NB4 (cell line): Measurements from ENCODE around the gene OLR1.
A peak's percentile ranks its signal among the peaks of the same experiment; 100 is the strongest.

Experiments
- DNase-seq: peaks from one replicate; pipeline ENCODE4 v3.0.0; 2010; ENCODE audit warnings: low read depth
- H3K4me3 ChIP-seq: one replicate; pipeline ENCODE4 v1.5.1; 2011; ENCODE audit warnings: mild to moderate bottlenecking, low read depth, low read length, moderate library complexity
- MYC ChIP-seq: IDR thresholded peaks from 2 replicates; pipeline ENCODE4 v1.6.1; 2011; ENCODE audit warnings: low read depth, low read length
- POLR2A ChIP-seq: IDR thresholded peaks from 2 replicates; pipeline ENCODE4 v1.6.1; 2011; ENCODE audit warnings: mild to moderate bottlenecking; ENCODE audit not compliant: insufficient read length; ENCODE audit errors: extremely low read depth
- TF ChIP-seq, protein P1 (sequence below): IDR thresholded peaks from 2 replicates; pipeline ENCODE4 v1.6.1; 2011; ENCODE audit warnings: low read depth, low read length
- TF ChIP-seq, protein P2 (sequence below): IDR thresholded peaks from one replicate; pipeline ENCODE4 v1.5.1; 2012; ENCODE audit warnings: low read depth, low read length

The OLR1 gene

DNA sequence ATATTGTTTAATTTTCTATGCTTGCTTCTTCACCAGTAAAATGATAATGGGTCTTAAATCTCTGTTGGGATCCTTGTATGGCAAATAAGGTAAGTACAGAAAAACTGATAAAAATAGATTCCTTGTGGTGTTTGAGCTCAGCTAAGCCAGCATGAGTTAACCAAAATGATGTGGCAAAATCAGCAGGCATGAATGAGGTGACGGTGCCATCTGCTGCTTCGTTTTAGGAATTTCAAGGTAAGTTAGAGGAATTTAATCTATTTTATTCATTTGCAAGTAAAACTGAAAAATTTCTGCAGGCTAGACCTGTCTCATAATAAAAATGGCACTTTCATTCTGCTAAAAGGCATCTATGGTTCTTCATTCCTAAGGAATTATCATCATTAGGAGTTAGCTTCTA lies 31.9 kb downstream of the OLR1 start:
- TF ChIP-seq, protein P1, sequence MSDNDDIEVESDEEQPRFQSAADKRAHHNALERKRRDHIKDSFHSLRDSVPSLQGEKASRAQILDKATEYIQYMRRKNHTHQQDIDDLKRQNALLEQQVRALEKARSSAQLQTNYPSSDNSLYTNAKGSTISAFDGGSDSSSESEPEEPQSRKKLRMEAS: peak; percentile 27; the same call in 1 of the 2 replicates
- no peak for TF ChIP-seq MYC
- H3K4me3 ChIP-seq: no peak overlapping the region
- peak; percentile 79 for DNase-seq

DNA sequence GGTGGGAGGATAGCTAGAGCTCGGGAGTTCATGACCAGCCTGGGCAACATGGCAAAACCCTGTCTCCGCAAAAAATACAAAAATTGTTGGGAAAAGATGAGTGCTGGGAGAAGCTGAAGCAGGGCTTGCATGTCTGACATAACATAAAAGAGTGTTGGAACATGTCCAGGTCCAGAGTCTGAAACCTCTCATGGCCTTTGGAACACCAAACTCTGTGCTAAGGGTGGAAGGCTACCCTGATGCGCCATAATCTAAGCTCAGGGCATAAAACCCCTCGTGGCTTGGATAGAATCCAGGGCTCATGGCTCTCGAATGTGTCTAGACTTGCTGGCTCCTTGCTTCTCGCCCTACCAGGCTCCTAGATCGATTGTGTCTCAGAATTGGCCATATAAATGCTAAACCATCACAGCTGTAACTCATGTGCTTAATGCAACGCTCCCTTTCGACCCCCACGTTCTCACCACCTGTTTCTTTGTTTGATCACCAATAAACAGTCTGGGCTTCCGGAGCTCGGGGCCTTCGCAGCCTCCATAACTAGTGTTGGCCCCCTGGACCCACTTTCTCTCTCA lies 35.2 kb downstream of the OLR1 start:
- no peak overlapping the region for H3K4me3 ChIP-seq
- no peak for DNase-seq
- TF ChIP-seq, protein P1: no peak
- TF ChIP-seq, protein P2, sequence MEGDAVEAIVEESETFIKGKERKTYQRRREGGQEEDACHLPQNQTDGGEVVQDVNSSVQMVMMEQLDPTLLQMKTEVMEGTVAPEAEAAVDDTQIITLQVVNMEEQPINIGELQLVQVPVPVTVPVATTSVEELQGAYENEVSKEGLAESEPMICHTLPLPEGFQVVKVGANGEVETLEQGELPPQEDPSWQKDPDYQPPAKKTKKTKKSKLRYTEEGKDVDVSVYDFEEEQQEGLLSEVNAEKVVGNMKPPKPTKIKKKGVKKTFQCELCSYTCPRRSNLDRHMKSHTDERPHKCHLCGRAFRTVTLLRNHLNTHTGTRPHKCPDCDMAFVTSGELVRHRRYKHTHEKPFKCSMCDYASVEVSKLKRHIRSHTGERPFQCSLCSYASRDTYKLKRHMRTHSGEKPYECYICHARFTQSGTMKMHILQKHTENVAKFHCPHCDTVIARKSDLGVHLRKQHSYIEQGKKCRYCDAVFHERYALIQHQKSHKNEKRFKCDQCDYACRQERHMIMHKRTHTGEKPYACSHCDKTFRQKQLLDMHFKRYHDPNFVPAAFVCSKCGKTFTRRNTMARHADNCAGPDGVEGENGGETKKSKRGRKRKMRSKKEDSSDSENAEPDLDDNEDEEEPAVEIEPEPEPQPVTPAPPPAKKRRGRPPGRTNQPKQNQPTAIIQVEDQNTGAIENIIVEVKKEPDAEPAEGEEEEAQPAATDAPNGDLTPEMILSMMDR: no peak
- no peak for TF ChIP-seq MYC

DNA sequence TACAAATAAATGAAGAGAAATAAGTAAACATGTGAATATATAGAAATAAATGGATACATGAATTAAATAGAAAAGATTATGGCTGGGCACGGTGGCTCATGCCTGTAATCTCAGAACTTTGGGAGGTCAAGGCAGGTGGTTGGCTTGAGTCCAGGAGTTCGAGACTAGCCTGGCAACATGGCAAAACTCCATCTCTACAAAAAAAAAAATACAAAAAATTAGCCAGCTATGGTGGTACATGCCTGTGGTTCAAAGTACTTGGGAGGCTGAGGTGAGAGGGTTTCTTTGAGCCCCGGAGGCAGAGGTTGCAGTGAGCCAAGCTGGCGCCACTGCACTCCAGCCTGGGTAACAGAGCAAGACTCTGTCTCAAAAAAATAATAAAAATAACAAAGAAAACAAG lies 36.8 kb downstream of the OLR1 start:
- H3K4me3 ChIP-seq: no peak overlapping the region
- TF ChIP-seq, protein P1: no peak
- TF ChIP-seq, protein P2: no peak
- TF ChIP-seq MYC: no peak
- no peak for TF ChIP-seq POLR2A
- no peak for DNase-seq

DNA sequence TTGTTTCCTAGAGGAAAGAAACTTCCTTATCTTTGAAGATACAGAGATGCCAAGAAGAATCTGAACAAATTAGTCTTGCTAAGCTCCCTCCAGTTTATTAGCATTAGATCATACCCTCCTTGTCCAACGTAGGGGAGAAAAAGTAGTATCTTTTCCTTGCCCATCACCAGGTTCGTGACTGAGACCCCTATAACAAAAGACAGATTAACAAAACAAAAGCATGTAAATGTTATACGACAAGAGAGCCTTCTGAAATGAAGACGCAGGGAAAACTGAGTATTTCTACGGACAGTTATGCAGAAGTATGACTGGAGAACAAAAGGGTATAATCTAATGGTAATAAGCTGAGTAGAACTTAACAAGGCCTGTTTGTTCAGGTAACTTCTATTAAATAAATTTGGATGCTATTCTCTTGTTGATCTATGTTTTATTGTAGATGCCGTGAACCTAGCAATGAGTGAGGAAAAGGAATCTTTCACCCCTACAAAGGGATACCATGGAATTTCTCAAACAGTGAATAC lies 39.0 kb downstream of the OLR1 start:
- TF ChIP-seq, protein P1: no peak
- TF ChIP-seq, protein P2: no peak
- TF ChIP-seq POLR2A (no peak), MYC (no peak)
- DNase-seq: no peak
- H3K4me3 ChIP-seq: no peak overlapping the region

DNA sequence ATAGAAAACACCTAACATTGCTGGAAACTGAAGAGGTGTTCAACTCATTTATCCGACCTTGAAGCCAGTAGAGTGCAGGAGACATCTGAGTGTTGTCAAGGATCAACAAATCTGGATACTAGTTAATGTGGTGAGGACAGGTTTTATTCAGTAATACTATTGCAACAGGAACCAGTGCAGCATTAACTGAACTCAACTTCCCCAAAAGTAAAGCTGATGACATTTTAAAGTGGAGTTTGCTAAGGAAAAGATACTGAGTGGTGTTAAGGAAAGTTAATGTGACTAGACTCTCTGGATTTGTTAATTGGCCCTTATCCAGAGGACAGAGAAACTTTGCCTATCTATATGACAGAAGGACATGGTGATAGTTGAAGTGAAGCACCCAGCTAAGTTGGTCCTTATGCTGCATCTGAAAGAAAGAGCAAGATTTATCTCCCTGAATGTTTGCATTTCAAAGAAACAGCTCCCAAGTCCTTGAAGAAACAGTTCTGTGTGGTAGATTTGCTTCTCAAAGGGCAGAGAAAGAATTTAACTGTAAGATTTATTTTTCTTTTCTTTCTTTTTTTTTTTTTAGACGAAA lies 40.7 kb downstream of the OLR1 start:
- H3K4me3 ChIP-seq: no peak overlapping the region

DNA sequence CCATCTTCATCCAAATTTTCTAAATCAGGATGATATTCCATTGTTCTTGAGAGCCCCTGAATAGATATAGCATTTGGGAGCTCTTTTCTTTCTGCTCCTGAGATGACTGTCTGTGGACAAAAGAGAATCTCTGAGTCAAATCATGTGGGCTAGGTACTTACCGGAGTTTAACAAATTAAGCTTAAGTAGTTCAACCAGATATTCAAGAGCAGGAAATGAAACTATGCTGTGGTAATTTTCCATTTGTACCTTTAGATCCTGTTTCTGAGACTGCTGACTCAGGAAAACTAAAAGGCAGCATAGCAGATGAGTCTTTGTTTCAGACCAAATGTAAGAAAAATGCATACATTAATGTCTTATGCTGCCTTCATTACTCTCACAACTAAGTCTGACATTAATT lies 41.9 kb downstream of the OLR1 start, which contains the start of gene CLEC7A:
TSS of gene CLEC7A (minus strand) at position 158 of the 400 bp plus-strand sequence. CDS start at position 41, 117 bp downstream.
- peak; percentile 37 for DNase-seq
- TF ChIP-seq, protein P2: no peak
- TF ChIP-seq MYC (no peak), POLR2A (no peak)
- TF ChIP-seq, protein P1: no peak
- H3K4me3 ChIP-seq: no peak within 1 kb of the TSS

More for the DNA sequence above, 40.7 kb downstream of the OLR1 start:
- TF ChIP-seq, protein P1: no peak
- no peak for TF ChIP-seq MYC
- TF ChIP-seq, protein P2: no peak
- no peak for TF ChIP-seq POLR2A
- peak; percentile 45 for DNase-seq
